Kidney tubule cell (primary cell): ENCODE results near the gene ZFHX3.
A peak's percentile ranks its signal among the peaks of the same experiment; 100 is the strongest.

Experiments
- DNase-seq: peaks from one replicate; pipeline ENCODE4 v3.0.0-alpha.2; 2018; ENCODE audit warnings: low spot score

Gene ZFHX3

GRCh38 chr16:72950669-72951068 lies 97.3 kb downstream of the ZFHX3 start:
- DNase-seq, result no peak

- no peak for DNase-seq
These were observed 99.6 kb downstream of the ZFHX3 start for GRCh38 chr16:72948238-72948829.

GRCh38 chr16:72947379-72948237 lies 100.3 kb downstream of the ZFHX3 start:
- DNase-seq, result peak; percentile 67

GRCh38 chr16:72946474-72947194 lies 101.3 kb downstream of the ZFHX3 start:
- DNase-seq, result no peak

GRCh38 chr16:72946063-72946462 lies 101.9 kb downstream of the ZFHX3 start:
- DNase-seq, result no peak

- no peak for DNase-seq
These were observed 102.3 kb downstream of the ZFHX3 start for GRCh38 chr16:72945611-72946010.

- no peak for DNase-seq
These were observed 103.0 kb downstream of the ZFHX3 start for GRCh38 chr16:72944757-72945485.

GRCh38 chr16:72942021-72942420 lies 105.9 kb downstream of the ZFHX3 start:
- no peak for DNase-seq

GRCh38 chr16:72940886-72941285 lies 107.0 kb downstream of the ZFHX3 start:
- DNase-seq, result no peak

GRCh38 chr16:72939247-72939646 lies 108.7 kb downstream of the ZFHX3 start:
- no peak for DNase-seq

GRCh38 chr16:72938795-72939164 lies 109.1 kb downstream of the ZFHX3 start:
- DNase-seq, result peak; percentile 67

- DNase-seq, result no peak
These were observed 109.8 kb downstream of the ZFHX3 start for GRCh38 chr16:72937916-72938794.

- no peak for DNase-seq
These were observed 110.6 kb downstream of the ZFHX3 start for GRCh38 chr16:72937360-72937759.

- DNase-seq, result no peak
These were observed 111.5 kb downstream of the ZFHX3 start for GRCh38 chr16:72936408-72936807.

- DNase-seq, result no peak
These were observed 112.0 kb downstream of the ZFHX3 start for GRCh38 chr16:72935896-72936295.

- DNase-seq, result no peak
These were observed 113.1 kb downstream of the ZFHX3 start for GRCh38 chr16:72934636-72935403.

GRCh38 chr16:72932677-72933335 lies 115.1 kb downstream of the ZFHX3 start:
- DNase-seq, result no peak

GRCh38 chr16:72932050-72932449 lies 115.9 kb downstream of the ZFHX3 start:
- DNase-seq, result peak; percentile 12

- DNase-seq, result no peak
These were observed 117.5 kb downstream of the ZFHX3 start for GRCh38 chr16:72930396-72930795.
